SU-DHL-6 (cell line): ENCODE data around the gene TMEM132A.

Experiments used
- H2AFZ ChIP-seq: fragments of 200-600 bp; sonication (generic); 2 replicates; pipeline ENCODE4 v1.6.1; 2014; ENCODE audit warnings: low read depth, mild to moderate bottlenecking, moderate library complexity, mixed read lengths, antibody characterized with exemption, low read length; ENCODE audit not compliant: severe bottlenecking
- H3F3A ChIP-seq: fragments of 200-600 bp; shearing (Covaris generic); 2 replicates; pipeline ENCODE4 v1.6.0; 2016; ENCODE audit warnings: antibody characterized with exemption, mild to moderate bottlenecking; ENCODE audit not compliant: insufficient read depth
- H3K27ac ChIP-seq: fragments of 200-600 bp; sonication (generic); 2 replicates; pipeline ENCODE4 v1.5.1; 2016; ENCODE audit warnings: low read depth, mild to moderate bottlenecking, low read length, moderate library complexity, mixed read lengths
- H3K27me3 ChIP-seq: fragments of 200-600 bp; sonication (generic), shearing (Covaris generic); 2 replicates; pipeline ENCODE4 v1.6.0; 2014; ENCODE audit warnings: mild to moderate bottlenecking, low read length
- H3K36me3 ChIP-seq: fragments of 200-600 bp; sonication (generic); 2 replicates; pipeline ENCODE4 v1.6.1; 2014; ENCODE audit warnings: mild to moderate bottlenecking, low read length, mixed read lengths
- H3K4me2 ChIP-seq: fragments of 300-600, 200-600 bp; shearing (Covaris generic), sonication (generic); 2 replicates; pipeline ENCODE4 v1.6.0; 2014; ENCODE audit warnings: low read length, low read depth, mild to moderate bottlenecking; ENCODE audit not compliant: poor library complexity, severe bottlenecking
- H3K4me3 ChIP-seq: fragments of 200-600 bp; sonication (generic); 2 replicates; pipeline ENCODE4 v1.5.1; 2014; ENCODE audit warnings: antibody characterized with exemption, low read length, mild to moderate bottlenecking, mixed read lengths; ENCODE audit not compliant: insufficient read depth, poor library complexity, severe bottlenecking
- H3K79me2 ChIP-seq: fragments of 200-600 bp; sonication (generic); 2 replicates; pipeline ENCODE4 v1.6.1; 2014; ENCODE audit warnings: mild to moderate bottlenecking, low read length, moderate library complexity; ENCODE audit not compliant: insufficient read depth
- H3K9ac ChIP-seq: fragments of 200-600 bp; sonication (generic); 2 replicates; pipeline ENCODE4 v1.7.0; 2014; ENCODE audit warnings: mild to moderate bottlenecking, low read length
- H3K9me2 ChIP-seq: fragments of 200-600 bp; sonication (generic); replicated peaks from 2 replicates; pipeline ENCODE4 v1.6.1; 2014; ENCODE audit warnings: low read length; ENCODE audit not compliant: insufficient read depth
- H3K9me3 ChIP-seq: fragments of 200-600 bp; sonication (generic); 2 replicates; pipeline ENCODE4 v1.6.1; 2014; ENCODE audit warnings: low read length, mixed read lengths; ENCODE audit not compliant: insufficient read depth
- H4K20me1 ChIP-seq: fragments of 200-600 bp; sonication (generic); 2 replicates; pipeline ENCODE4 v1.6.1; 2014; ENCODE audit warnings: low read depth, mild to moderate bottlenecking, antibody characterized with exemption, low read length, moderate library complexity, mixed read lengths
- CTCF ChIP-seq: fragments of 200-600 bp; sonication (generic); IDR thresholded peaks from one replicate; pipeline ENCODE4 v1.5.1; 2017; ENCODE audit warnings: antibody characterized with exemption, mild to moderate bottlenecking, low read length, moderate library complexity; ENCODE audit not compliant: insufficient read depth, poor library complexity, severe bottlenecking
- EZH2phosphoT487 ChIP-seq: fragments of 200-600 bp; sonication (generic), shearing (Covaris generic); conservative IDR thresholded peaks from 2 replicates; pipeline ENCODE4 v1.6.1; 2018; ENCODE audit warnings: mild to moderate bottlenecking, antibody characterized with exemption, low read length, moderate library complexity, mixed read lengths

Gene TMEM132A, protein sequence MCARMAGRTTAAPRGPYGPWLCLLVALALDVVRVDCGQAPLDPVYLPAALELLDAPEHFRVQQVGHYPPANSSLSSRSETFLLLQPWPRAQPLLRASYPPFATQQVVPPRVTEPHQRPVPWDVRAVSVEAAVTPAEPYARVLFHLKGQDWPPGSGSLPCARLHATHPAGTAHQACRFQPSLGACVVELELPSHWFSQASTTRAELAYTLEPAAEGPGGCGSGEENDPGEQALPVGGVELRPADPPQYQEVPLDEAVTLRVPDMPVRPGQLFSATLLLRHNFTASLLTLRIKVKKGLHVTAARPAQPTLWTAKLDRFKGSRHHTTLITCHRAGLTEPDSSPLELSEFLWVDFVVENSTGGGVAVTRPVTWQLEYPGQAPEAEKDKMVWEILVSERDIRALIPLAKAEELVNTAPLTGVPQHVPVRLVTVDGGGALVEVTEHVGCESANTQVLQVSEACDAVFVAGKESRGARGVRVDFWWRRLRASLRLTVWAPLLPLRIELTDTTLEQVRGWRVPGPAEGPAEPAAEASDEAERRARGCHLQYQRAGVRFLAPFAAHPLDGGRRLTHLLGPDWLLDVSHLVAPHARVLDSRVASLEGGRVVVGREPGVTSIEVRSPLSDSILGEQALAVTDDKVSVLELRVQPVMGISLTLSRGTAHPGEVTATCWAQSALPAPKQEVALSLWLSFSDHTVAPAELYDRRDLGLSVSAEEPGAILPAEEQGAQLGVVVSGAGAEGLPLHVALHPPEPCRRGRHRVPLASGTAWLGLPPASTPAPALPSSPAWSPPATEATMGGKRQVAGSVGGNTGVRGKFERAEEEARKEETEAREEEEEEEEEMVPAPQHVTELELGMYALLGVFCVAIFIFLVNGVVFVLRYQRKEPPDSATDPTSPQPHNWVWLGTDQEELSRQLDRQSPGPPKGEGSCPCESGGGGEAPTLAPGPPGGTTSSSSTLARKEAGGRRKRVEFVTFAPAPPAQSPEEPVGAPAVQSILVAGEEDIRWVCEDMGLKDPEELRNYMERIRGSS

DNA sequence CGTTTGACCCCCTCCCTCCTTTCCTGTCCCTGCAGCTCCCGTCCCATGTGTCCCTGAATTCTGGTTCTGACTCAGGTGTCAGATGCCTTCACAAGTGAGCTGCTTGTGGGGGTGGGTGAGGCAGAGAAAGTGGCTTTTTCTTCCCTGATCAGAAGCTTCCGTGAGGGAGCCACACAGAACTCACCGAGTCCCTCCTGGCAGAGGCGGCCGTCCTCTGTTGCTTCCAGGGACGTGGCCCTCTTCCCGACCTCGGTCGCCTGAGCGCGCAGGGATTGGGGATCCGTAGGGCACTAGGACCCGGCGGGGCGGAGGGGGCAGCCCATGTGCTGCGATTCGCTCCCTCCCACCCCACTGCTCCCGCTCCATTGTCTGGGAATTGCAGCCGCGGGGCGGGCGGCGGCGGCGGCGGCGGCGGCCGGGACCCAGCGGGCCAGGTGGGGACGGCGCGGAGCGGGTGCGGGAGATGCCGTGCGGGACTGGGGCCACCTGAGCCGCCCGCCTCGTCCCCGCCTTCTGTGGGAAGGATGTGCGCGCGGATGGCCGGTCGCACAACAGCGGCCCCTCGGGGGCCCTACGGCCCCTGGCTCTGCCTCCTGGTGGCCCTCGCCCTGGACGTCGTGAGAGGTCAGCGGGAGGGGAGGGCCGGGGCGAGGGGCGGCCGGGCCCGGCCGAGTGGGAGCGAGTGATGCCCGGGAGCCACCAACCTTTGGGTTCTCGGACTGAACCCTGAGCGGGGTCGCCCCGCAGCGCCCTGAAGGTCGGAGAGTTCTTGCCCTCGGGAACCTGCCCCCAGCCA lies at the start of gene TMEM132A:
TMEM132A (plus strand) TSS at position 351 of the 796 bp plus-strand sequence; CDS start at position 525, 174 bp downstream.
- no peaks in the 10 kb centered on the region for H3K27me3 ChIP-seq
- TF ChIP-seq CTCF: no peak
- TF ChIP-seq EZH2phosphoT487: no peak
- H3K4me2 ChIP-seq: peak within 1 kb of the TSS; percentile 24
- no peaks in the 10 kb centered on the region for H3K9me3 ChIP-seq
- H3K36me3 ChIP-seq: peaks cover 7% of the 10 kb centered on the region; the same call in 1 of the 2 replicates
- no peaks in the 10 kb centered on the region for H3K9me2 ChIP-seq
- no peak within 1 kb of the TSS for H2AFZ ChIP-seq
- H4K20me1 ChIP-seq: no peaks in the 10 kb centered on the region
- H3K9ac ChIP-seq: peak within 1 kb of the TSS; percentile 27; the same call in 1 of the 2 replicates
- no peak within 1 kb of the TSS for H3K27ac ChIP-seq
- no peaks in the 10 kb centered on the region for H3F3A ChIP-seq
- H3K4me3 ChIP-seq: peak within 1 kb of the TSS; percentile 16
- H3K79me2 ChIP-seq: no peaks in the 10 kb centered on the region

- H3K79me2 ChIP-seq: no peaks in the 10 kb centered on the region
- H3K9me2 ChIP-seq: no peaks in the 10 kb centered on the region
- H4K20me1 ChIP-seq: no peaks in the 10 kb centered on the region
- no peaks in the 10 kb centered on the region; the same call in 1 of the 2 replicates for H3K36me3 ChIP-seq
- H3K9ac ChIP-seq: no peak overlapping the region
- H2AFZ ChIP-seq: no peak overlapping the region
- no peak overlapping the region for H3K4me3 ChIP-seq
- H3K4me2 ChIP-seq: no peak overlapping the region
- no peaks in the 10 kb centered on the region for H3F3A ChIP-seq
- no peak for TF ChIP-seq CTCF
- TF ChIP-seq EZH2phosphoT487: no peak
- H3K9me3 ChIP-seq: no peaks in the 10 kb centered on the region
- no peak overlapping the region for H3K27ac ChIP-seq
- no peaks in the 10 kb centered on the region for H3K27me3 ChIP-seq
These were observed 48.7 kb upstream of the TMEM132A start for GRCh38 chr11:60875366-60876167.

- no peak overlapping the region for H3K4me3 ChIP-seq
- H3K27ac ChIP-seq: no peak overlapping the region
- H3K9ac ChIP-seq: no peak overlapping the region
- H4K20me1 ChIP-seq: no peaks in the 10 kb centered on the region
- no peaks in the 10 kb centered on the region; the same call in 1 of the 2 replicates for H3K36me3 ChIP-seq
- no peak overlapping the region for H2AFZ ChIP-seq
- H3F3A ChIP-seq: no peaks in the 10 kb centered on the region
- TF ChIP-seq CTCF (no peak), EZH2phosphoT487 (no peak)
- no peaks in the 10 kb centered on the region for H3K9me2 ChIP-seq
- H3K9me3 ChIP-seq: no peaks in the 10 kb centered on the region
- no peaks in the 10 kb centered on the region for H3K27me3 ChIP-seq
- H3K79me2 ChIP-seq: no peaks in the 10 kb centered on the region
- H3K4me2 ChIP-seq: no peak overlapping the region
These were observed 48.1 kb upstream of the TMEM132A start for GRCh38 chr11:60876168-60876485.
